ENCODE measurements around the gene ALS2. TPM values are rescaled to one million over a fixed set of nuclear protein-coding genes. Genes with fewer than 3 reads are reported as not detected.
"Not testable (repeated sequence)": the region's sequence is repeated elsewhere in the genome, so short reads cannot be mapped to it uniquely, and the experiment has no call there.

Gene ALS2
- polyA plus RNA-seq, 4 donors: 8.4 to 34.0 (median 10.8) TPM

DNA sequence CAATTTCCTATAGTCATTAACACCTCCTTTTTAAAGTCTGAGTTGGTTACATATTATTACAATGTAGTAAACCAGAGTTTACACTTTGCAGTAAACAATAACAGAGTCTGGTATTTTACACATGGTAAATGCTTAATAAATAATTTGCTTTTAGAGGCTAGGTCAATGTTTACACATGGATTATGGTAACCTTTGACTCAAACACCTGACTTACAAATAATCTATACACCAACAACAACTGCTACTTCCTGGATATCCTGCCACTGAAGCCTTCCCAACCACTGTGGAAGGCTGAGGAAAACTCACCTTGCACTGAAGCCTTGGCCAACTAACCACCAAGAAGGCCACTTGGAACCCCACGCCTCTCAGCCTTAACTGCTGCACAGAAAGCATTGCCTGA is 5.4 kb downstream of the ALS2 start:
- H3K36me3 ChIP-seq (ENCODE audit: control insufficient read depth in 3 of 3, insufficient read depth in 2 of 3, low read depth in 1 of 3, low read length in 3 of 3): no peaks in the 10 kb centered on the region
- 35 to 74% (median 74%) methylated on average over 1 of the region's 1 CpG for WGBS, 3 donors
- H3K27me3 ChIP-seq (ENCODE audit: control insufficient read depth in 3 of 3, insufficient read depth in 3 of 3, low read length in 3 of 3): no peaks in the 10 kb centered on the region
- DNase-seq (peak; percentile 36 to 66), FAIRE-seq (no peak)
- peak overlapping the region; percentile 46 to 81 (median 76) for H3K27ac ChIP-seq (ENCODE audit: low read depth in 1 of 3, low read length in 2 of 3)
- peaks cover 2 to 29% (median 3%) of the 10 kb centered on the region in 3 donors for H3K4me1 ChIP-seq (ENCODE audit: control insufficient read depth in 3 of 3, insufficient read depth in 2 of 3, low read depth in 1 of 3, low read length in 2 of 3)
- no peaks in the 10 kb centered on the region for H3K9me3 ChIP-seq (ENCODE audit: control insufficient read depth in 2 of 2, insufficient read depth in 1 of 2, low read depth in 1 of 2, low read length in 1 of 2)
- H3K4me3 ChIP-seq (ENCODE audit: low read depth in 1 of 3, low read length in 3 of 3): peak overlapping the region in 1 of 3 donors; percentile 28

- Histone ChIP-seq H3K27me3 (ENCODE audit: control insufficient read depth in 3 of 3, insufficient read depth in 3 of 3, low read length in 3 of 3) (no peaks in the 10 kb centered on the region), H3K27ac (ENCODE audit: low read depth in 1 of 3, low read length in 2 of 3) (no peak overlapping the region), H3K9me3 (ENCODE audit: control insufficient read depth in 2 of 2, insufficient read depth in 1 of 2, low read depth in 1 of 2, low read length in 1 of 2) (no peaks in the 10 kb centered on the region), H3K36me3 (ENCODE audit: control insufficient read depth in 3 of 3, insufficient read depth in 2 of 3, low read depth in 1 of 3, low read length in 3 of 3) (no peaks in the 10 kb centered on the region), H3K4me3 (ENCODE audit: low read depth in 1 of 3, low read length in 3 of 3) (no peak overlapping the region), H3K4me1 (ENCODE audit: control insufficient read depth in 3 of 3, insufficient read depth in 2 of 3, low read depth in 1 of 3, low read length in 2 of 3) (peaks cover 0 to 27% (median 2%) of the 10 kb centered on the region in 3 donors)
- 84 to 88% (median 86%) methylated on average over 2 of the region's 2 CpGs for WGBS, 3 donors
- no peak for DNase-seq
- no peak for FAIRE-seq
These were observed 6.2 kb downstream of the ALS2 start for GRCh38 chr2:201774546-201774945.

- peaks cover 0 to 27% (median 2%) of the 10 kb centered on the region in 3 donors for H3K4me1 ChIP-seq (ENCODE audit: control insufficient read depth in 3 of 3, insufficient read depth in 2 of 3, low read depth in 1 of 3, low read length in 2 of 3)
- DNase-seq (no peak), FAIRE-seq (no peak)
- no peaks in the 10 kb centered on the region for H3K36me3 ChIP-seq (ENCODE audit: control insufficient read depth in 3 of 3, insufficient read depth in 2 of 3, low read depth in 1 of 3, low read length in 3 of 3)
- no peaks in the 10 kb centered on the region for H3K9me3 ChIP-seq (ENCODE audit: control insufficient read depth in 2 of 2, insufficient read depth in 1 of 2, low read depth in 1 of 2, low read length in 1 of 2)
- H3K4me3 ChIP-seq (ENCODE audit: low read depth in 1 of 3, low read length in 3 of 3): no peak overlapping the region
- 76 to 82% (median 82%) methylated on average over 1 of the region's 1 CpG for WGBS, 3 donors
- H3K27ac ChIP-seq (ENCODE audit: low read depth in 1 of 3, low read length in 2 of 3): no peak overlapping the region
- H3K27me3 ChIP-seq (ENCODE audit: control insufficient read depth in 3 of 3, insufficient read depth in 3 of 3, low read length in 3 of 3): no peaks in the 10 kb centered on the region
These were observed 6.7 kb downstream of the ALS2 start for GRCh38 chr2:201773990-201774389.

DNA sequence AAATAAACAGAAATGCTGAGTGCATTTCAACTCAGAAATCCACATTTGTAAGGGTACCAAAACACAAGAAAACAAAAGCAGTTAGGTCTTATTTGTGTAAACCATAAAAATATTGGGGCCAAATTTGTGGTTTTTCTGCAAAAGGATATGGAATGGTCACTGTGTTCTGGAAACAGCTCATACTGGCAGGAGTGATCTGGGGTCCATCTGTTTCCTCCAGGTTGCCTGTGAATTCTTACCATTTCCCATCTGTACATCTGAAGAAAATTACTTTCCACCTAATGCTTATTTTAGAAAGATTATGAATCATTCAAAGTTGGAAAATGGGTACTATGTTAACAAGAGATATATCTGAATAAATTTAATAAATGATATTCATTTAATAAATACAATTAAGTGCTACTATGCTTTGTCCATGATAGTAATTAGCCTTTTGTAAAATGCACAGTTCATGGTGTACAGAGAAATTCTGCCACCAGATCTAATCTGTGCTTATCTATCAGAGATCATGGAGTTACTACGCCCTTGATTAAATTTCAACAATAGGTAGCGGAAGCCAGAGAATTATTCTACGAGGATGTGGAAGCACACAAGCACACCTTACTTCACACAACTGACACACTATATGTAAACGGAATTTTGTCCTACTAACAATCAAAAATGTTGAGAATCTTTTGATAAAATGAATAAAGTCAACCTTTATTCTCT is 10.9 kb downstream of the ALS2 start:
- no peak overlapping the region for H3K4me3 ChIP-seq (ENCODE audit: low read depth in 1 of 3, low read length in 3 of 3)
- no peak for FAIRE-seq
- peaks cover 0 to 6% (median 0%) of the 10 kb centered on the region in 3 donors for H3K4me1 ChIP-seq (ENCODE audit: control insufficient read depth in 3 of 3, insufficient read depth in 2 of 3, low read depth in 1 of 3, low read length in 2 of 3)
- no peak overlapping the region for H3K27ac ChIP-seq (ENCODE audit: low read depth in 1 of 3, low read length in 2 of 3)
- H3K27me3 ChIP-seq (ENCODE audit: control insufficient read depth in 3 of 3, insufficient read depth in 3 of 3, low read length in 3 of 3): no peaks in the 10 kb centered on the region
- peaks cover 3 to 10% (median 3%) of the 10 kb centered on the region in 3 donors for H3K36me3 ChIP-seq (ENCODE audit: control insufficient read depth in 3 of 3, insufficient read depth in 2 of 3, low read depth in 1 of 3, low read length in 3 of 3)
- no peaks in the 10 kb centered on the region for H3K9me3 ChIP-seq (ENCODE audit: control insufficient read depth in 2 of 2, insufficient read depth in 1 of 2, low read depth in 1 of 2, low read length in 1 of 2)
- no peak for DNase-seq
- 73 to 79% (median 76%) methylated on average over 4 of the region's 4 CpGs for WGBS, 3 donors

DNA sequence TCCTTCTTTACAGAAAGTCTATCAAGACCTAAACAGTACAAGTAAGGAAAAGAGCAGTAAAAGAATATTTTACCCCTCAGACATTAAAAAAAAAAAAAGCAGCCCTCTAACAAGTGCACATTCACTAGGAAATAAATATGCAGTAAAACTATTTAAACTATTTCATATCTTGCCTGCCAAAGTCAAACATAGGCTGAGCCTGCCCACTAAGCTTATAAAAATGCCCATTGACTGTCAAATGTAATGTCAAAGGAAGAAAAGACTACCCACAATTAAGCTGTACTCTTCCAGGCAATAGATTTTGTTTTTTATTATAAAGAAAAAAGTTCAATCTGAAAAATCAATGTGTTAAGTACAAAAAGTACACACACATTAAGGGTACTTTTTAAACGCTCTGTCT is 11.8 kb downstream of the ALS2 start:
- Histone ChIP-seq H3K4me1 (ENCODE audit: control insufficient read depth in 3 of 3, insufficient read depth in 2 of 3, low read depth in 1 of 3, low read length in 2 of 3) (peaks cover 0 to 3% (median 0%) of the 10 kb centered on the region in 3 donors), H3K4me3 (ENCODE audit: low read depth in 1 of 3, low read length in 3 of 3) (no peak overlapping the region), H3K9me3 (ENCODE audit: control insufficient read depth in 2 of 2, insufficient read depth in 1 of 2, low read depth in 1 of 2, low read length in 1 of 2) (no peaks in the 10 kb centered on the region), H3K36me3 (ENCODE audit: control insufficient read depth in 3 of 3, insufficient read depth in 2 of 3, low read depth in 1 of 3, low read length in 3 of 3) (peaks cover 3 to 10% (median 3%) of the 10 kb centered on the region in 3 donors), H3K27ac (ENCODE audit: low read depth in 1 of 3, low read length in 2 of 3) (no peak overlapping the region), H3K27me3 (ENCODE audit: control insufficient read depth in 3 of 3, insufficient read depth in 3 of 3, low read length in 3 of 3) (no peaks in the 10 kb centered on the region)
- FAIRE-seq: no peak
- 85 to 95% (median 94%) methylated on average over 1 of the region's 1 CpG for WGBS, 3 donors
- no peak for DNase-seq

DNA sequence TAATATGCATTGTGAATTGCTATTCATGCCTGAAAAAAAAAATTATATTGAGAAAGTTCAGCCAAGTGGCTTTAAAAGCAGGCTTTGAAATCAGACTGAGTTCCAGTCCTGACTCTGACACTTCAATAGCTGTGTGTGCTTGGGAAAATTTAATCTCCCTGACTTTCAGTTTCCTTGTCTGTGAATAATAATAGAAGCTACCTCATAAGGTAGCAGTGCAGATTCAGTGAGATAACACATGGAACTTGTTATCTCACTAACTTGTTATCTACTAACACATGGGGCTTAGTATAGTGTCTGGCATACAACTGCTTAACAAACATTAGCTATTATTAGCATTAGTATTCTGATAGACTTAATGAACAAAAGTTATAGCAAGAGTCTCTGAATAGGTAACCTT is 14.9 kb downstream of the ALS2 start:
- FAIRE-seq: no peak
- Histone ChIP-seq H3K27ac (ENCODE audit: low read depth in 1 of 3, low read length in 2 of 3) (no peak overlapping the region), H3K27me3 (ENCODE audit: control insufficient read depth in 3 of 3, insufficient read depth in 3 of 3, low read length in 3 of 3) (no peaks in the 10 kb centered on the region), H3K36me3 (ENCODE audit: control insufficient read depth in 3 of 3, insufficient read depth in 2 of 3, low read depth in 1 of 3, low read length in 3 of 3) (peaks cover 4 to 28% (median 10%) of the 10 kb centered on the region in 3 donors), H3K9me3 (ENCODE audit: control insufficient read depth in 2 of 2, insufficient read depth in 1 of 2, low read depth in 1 of 2, low read length in 1 of 2) (no peaks in the 10 kb centered on the region), H3K4me1 (ENCODE audit: control insufficient read depth in 3 of 3, insufficient read depth in 2 of 3, low read depth in 1 of 3, low read length in 2 of 3) (no peaks in the 10 kb centered on the region), H3K4me3 (ENCODE audit: low read depth in 1 of 3, low read length in 3 of 3) (no peak overlapping the region)
- DNase-seq: peak in 1 of 2 donors; percentile 40

GRCh38 chr2:201764469-201764868 is 16.3 kb downstream of the ALS2 start:
- H3K36me3 ChIP-seq (ENCODE audit: control insufficient read depth in 3 of 3, insufficient read depth in 2 of 3, low read depth in 1 of 3, low read length in 3 of 3): peaks cover 4 to 33% (median 10%) of the 10 kb centered on the region in 3 donors

DNA sequence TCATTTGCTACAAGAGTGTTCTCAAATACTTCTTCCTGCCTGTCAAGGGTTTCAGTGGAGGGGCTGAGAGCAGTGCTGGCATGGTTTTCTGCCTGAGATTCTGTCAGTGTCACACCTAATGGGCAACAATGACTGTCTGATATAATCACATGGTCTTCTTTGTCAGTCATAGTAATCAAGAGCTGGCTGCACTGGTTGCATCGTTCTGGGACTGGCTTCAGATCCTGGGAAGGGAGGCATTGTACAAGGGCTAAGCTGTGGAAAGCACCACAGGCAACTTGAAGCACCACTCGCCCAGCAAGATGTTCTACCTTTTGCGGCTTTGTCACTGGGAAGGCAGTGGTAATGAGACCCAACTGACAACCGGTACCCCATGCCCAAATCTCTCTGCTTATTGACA is 19.6 kb downstream of the ALS2 start:
- no peak for DNase-seq
- Histone ChIP-seq H3K4me3 (ENCODE audit: low read depth in 1 of 3, low read length in 3 of 3) (no peak overlapping the region), H3K9me3 (ENCODE audit: control insufficient read depth in 2 of 2, insufficient read depth in 1 of 2, low read depth in 1 of 2, low read length in 1 of 2) (no peaks in the 10 kb centered on the region), H3K36me3 (ENCODE audit: control insufficient read depth in 3 of 3, insufficient read depth in 2 of 3, low read depth in 1 of 3, low read length in 3 of 3) (peaks cover 2 to 32% (median 9%) of the 10 kb centered on the region in 3 donors), H3K27ac (ENCODE audit: low read depth in 1 of 3, low read length in 2 of 3) (no peak overlapping the region), H3K27me3 (ENCODE audit: control insufficient read depth in 3 of 3, insufficient read depth in 3 of 3, low read length in 3 of 3) (no peaks in the 10 kb centered on the region), H3K4me1 (ENCODE audit: control insufficient read depth in 3 of 3, insufficient read depth in 2 of 3, low read depth in 1 of 3, low read length in 2 of 3) (peaks cover 0 to 12% (median 0%) of the 10 kb centered on the region in 3 donors)
- no peak for FAIRE-seq
- 87 to 95% (median 90%) methylated on average over 4 of the region's 4 CpGs for WGBS, 3 donors

More at GRCh38 chr2:201764469-201764868, 16.3 kb downstream of the ALS2 start:
- H3K9me3 ChIP-seq (ENCODE audit: control insufficient read depth in 2 of 2, insufficient read depth in 1 of 2, low read depth in 1 of 2, low read length in 1 of 2); H3K4me1 ChIP-seq (ENCODE audit: control insufficient read depth in 3 of 3, insufficient read depth in 2 of 3, low read depth in 1 of 3, low read length in 2 of 3); H3K27ac ChIP-seq (ENCODE audit: low read depth in 1 of 3, low read length in 2 of 3); H3K4me3 ChIP-seq (ENCODE audit: low read depth in 1 of 3, low read length in 3 of 3); FAIRE-seq; H3K27me3 ChIP-seq (ENCODE audit: control insufficient read depth in 3 of 3, insufficient read depth in 3 of 3, low read length in 3 of 3); DNase-seq: not testable (repeated sequence)
- 97% methylated on average over 7 of the region's 7 CpGs for WGBS, 3 donors

DNA sequence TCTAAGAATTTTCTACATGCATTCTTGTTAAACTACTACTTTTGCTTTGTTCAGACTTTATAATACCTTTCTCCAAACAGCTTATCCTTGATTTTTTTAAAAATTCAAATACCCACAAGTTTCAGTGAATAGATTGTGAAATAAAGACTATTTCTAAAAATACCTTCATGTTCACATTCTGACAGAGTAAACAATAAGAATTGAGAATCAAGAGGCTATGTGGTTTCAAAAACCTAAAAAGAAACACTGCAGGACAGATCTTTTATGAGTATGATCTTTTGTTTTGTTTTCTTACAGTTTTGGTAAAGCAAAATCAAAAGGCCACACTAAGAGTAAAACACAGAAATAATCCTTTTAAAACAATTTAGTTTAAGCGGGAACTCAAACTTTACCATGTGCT is 21.2 kb downstream of the ALS2 start:
- no peak for DNase-seq
- no peak overlapping the region for H3K4me3 ChIP-seq (ENCODE audit: low read depth in 1 of 3, low read length in 3 of 3)
- no peaks in the 10 kb centered on the region for H3K9me3 ChIP-seq (ENCODE audit: control insufficient read depth in 2 of 2, insufficient read depth in 1 of 2, low read depth in 1 of 2, low read length in 1 of 2)
- no peak overlapping the region for H3K27ac ChIP-seq (ENCODE audit: low read depth in 1 of 3, low read length in 2 of 3)
- peaks cover 0 to 12% (median 0%) of the 10 kb centered on the region in 3 donors for H3K4me1 ChIP-seq (ENCODE audit: control insufficient read depth in 3 of 3, insufficient read depth in 2 of 3, low read depth in 1 of 3, low read length in 2 of 3)
- no peak for FAIRE-seq
- H3K27me3 ChIP-seq (ENCODE audit: control insufficient read depth in 3 of 3, insufficient read depth in 3 of 3, low read length in 3 of 3): no peaks in the 10 kb centered on the region
- H3K36me3 ChIP-seq (ENCODE audit: control insufficient read depth in 3 of 3, insufficient read depth in 2 of 3, low read depth in 1 of 3, low read length in 3 of 3): peaks cover 2 to 28% (median 9%) of the 10 kb centered on the region in 3 donors
- WGBS, 3 donors: 92 to 100% (median 100%) methylated on average over 1 of the region's 1 CpG

Measured in small intestine (tissue), 7 donors.